ENCODE results near the gene MCCC2. TPM values are rescaled to one million over a fixed set of nuclear protein-coding genes. Genes with fewer than 3 reads are reported as not detected.
A peak's percentile ranks its signal among the peaks of the same experiment; 100 is the strongest.

The MCCC2 gene
- polyA plus RNA-seq, 1 donor from 2014 or later, result 8.8 TPM

- no peaks in the 10 kb centered on the region for H3F3A ChIP-seq (ENCODE audit: insufficient read depth, low read length, poor library complexity, severe bottlenecking)
- H2AFZ ChIP-seq (ENCODE audit: low read depth, low read length), result no peak overlapping the region
- TF ChIP-seq EP300 (conservative IDR thresholded peaks at IDR 0.05; ENCODE audit: poor library complexity, severe bottlenecking) (peak; percentile 68), POLR2AphosphoS5 (IDR thresholded peaks at IDR 0.05) (no peak)
- no peaks in the 10 kb centered on the region for H3K79me2 ChIP-seq (replicated peaks; ENCODE audit: insufficient read depth, low read length)
- H3K9me2 ChIP-seq (ENCODE audit: insufficient read depth, low read length), result no peaks in the 10 kb centered on the region
- peak overlapping the region; percentile 32 for H3K27ac ChIP-seq (ENCODE audit: low read length)
- no peaks in the 10 kb centered on the region for H3K36me3 ChIP-seq (ENCODE audit: insufficient read depth, low read length)
- H4K20me1 ChIP-seq (ENCODE audit: insufficient read depth), result no peaks in the 10 kb centered on the region
- no peak overlapping the region for H3K4me2 ChIP-seq (ENCODE audit: low read length)
- H3K4me3 ChIP-seq (ENCODE audit: low read length), result no peak overlapping the region
- no peaks in the 10 kb centered on the region for H3K9me3 ChIP-seq (ENCODE audit: low read length)
- H3K27me3 ChIP-seq (ENCODE audit: insufficient read depth, low read depth, low read length), result no peaks in the 10 kb centered on the region
- no peak overlapping the region for H3K9ac ChIP-seq (ENCODE audit: low read length)
Measured at GRCh38 chr5:71699233-71699632, 112.1 kb downstream of the MCCC2 start.

DNA sequence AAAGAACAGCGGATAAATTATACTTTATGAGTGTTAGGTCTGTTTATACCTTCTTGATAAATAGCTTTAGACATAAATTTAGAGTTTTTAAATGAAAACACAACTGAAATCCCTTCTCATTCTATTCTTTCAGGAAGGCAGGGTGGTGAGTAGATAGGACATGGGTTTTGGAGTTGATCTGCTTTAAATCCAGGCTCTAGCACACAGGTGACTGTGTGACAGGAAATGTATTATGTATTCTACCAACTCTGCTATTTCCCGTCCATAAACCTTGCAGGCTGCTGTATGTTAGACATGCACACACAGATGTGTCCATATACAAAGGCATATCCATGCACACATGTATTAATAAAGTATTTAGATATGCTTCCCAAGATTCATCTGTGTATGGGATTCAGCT, 112.6 kb downstream of the MCCC2 start:
- H3K36me3 ChIP-seq (ENCODE audit: insufficient read depth, low read length), result no peaks in the 10 kb centered on the region
- no peaks in the 10 kb centered on the region for H3K79me2 ChIP-seq (replicated peaks; ENCODE audit: insufficient read depth, low read length)
- H3F3A ChIP-seq (ENCODE audit: insufficient read depth, low read length, poor library complexity, severe bottlenecking), result no peaks in the 10 kb centered on the region
- TF ChIP-seq, protein P1, sequence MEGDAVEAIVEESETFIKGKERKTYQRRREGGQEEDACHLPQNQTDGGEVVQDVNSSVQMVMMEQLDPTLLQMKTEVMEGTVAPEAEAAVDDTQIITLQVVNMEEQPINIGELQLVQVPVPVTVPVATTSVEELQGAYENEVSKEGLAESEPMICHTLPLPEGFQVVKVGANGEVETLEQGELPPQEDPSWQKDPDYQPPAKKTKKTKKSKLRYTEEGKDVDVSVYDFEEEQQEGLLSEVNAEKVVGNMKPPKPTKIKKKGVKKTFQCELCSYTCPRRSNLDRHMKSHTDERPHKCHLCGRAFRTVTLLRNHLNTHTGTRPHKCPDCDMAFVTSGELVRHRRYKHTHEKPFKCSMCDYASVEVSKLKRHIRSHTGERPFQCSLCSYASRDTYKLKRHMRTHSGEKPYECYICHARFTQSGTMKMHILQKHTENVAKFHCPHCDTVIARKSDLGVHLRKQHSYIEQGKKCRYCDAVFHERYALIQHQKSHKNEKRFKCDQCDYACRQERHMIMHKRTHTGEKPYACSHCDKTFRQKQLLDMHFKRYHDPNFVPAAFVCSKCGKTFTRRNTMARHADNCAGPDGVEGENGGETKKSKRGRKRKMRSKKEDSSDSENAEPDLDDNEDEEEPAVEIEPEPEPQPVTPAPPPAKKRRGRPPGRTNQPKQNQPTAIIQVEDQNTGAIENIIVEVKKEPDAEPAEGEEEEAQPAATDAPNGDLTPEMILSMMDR (IDR thresholded peaks at IDR 0.05; ENCODE audit: poor library complexity, severe bottlenecking), result no peak
- TF ChIP-seq POLR2AphosphoS5 (IDR thresholded peaks at IDR 0.05) (no peak), MXI1 (conservative IDR thresholded peaks at IDR 0.05; ENCODE audit: poor library complexity, severe bottlenecking) (no peak), REST (IDR thresholded peaks at IDR 0.05; ENCODE audit: borderline replicate concordance) (no peak), TAF1 (IDR thresholded peaks at IDR 0.05; ENCODE audit: low read depth) (no peak), EP300 (conservative IDR thresholded peaks at IDR 0.05; ENCODE audit: poor library complexity, severe bottlenecking) (no peak), EZH2 (IDR thresholded peaks at IDR 0.05; ENCODE audit: borderline replicate concordance, insufficient read depth, low read length, poor library complexity, severe bottlenecking) (no peak), RAD21 (conservative IDR thresholded peaks at IDR 0.05) (no peak), SMC3 (conservative IDR thresholded peaks at IDR 0.05; ENCODE audit: poor library complexity) (no peak)
- peak overlapping the region; percentile 0 for H3K9ac ChIP-seq (ENCODE audit: low read length)
- no peaks in the 10 kb centered on the region for H3K9me2 ChIP-seq (ENCODE audit: insufficient read depth, low read length)
- no peak overlapping the region for H3K4me3 ChIP-seq (ENCODE audit: low read length)
- no peaks in the 10 kb centered on the region for H3K9me3 ChIP-seq (ENCODE audit: low read length)
- H4K20me1 ChIP-seq (ENCODE audit: insufficient read depth), result no peaks in the 10 kb centered on the region
- peak overlapping the region; percentile 32 for H3K27ac ChIP-seq (ENCODE audit: low read length)
- no peaks in the 10 kb centered on the region for H3K27me3 ChIP-seq (ENCODE audit: insufficient read depth, low read depth, low read length)
- no peak overlapping the region for H2AFZ ChIP-seq (ENCODE audit: low read depth, low read length)
- H3K4me2 ChIP-seq (ENCODE audit: low read length), result no peak overlapping the region

DNA sequence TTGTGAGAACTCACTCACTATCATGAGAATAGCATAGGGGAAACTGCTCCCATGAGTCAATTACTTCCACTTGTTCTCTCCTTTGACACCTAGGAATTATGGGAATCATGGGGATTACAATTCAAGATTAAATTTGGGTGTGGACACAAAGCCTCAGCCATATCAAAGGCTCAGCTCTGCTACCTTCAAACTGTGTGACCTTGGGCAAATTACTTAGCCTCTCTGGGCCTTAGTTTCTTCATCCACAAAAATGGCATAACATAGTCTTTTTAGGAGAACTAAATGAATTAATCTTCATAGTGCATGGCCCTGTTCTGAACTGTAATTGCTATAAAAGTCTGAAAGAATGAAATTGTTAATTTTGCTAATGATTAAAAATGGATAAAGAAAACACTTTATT, 113.7 kb downstream of the MCCC2 start:
- no peaks in the 10 kb centered on the region for H3K9me2 ChIP-seq (ENCODE audit: insufficient read depth, low read length)
- H3K27ac ChIP-seq (ENCODE audit: low read length), result no peak overlapping the region
- H3K36me3 ChIP-seq (ENCODE audit: insufficient read depth, low read length), result no peaks in the 10 kb centered on the region
- no peaks in the 10 kb centered on the region for H4K20me1 ChIP-seq (ENCODE audit: insufficient read depth)
- no peaks in the 10 kb centered on the region for H3K79me2 ChIP-seq (replicated peaks; ENCODE audit: insufficient read depth, low read length)
- H3F3A ChIP-seq (ENCODE audit: insufficient read depth, low read length, poor library complexity, severe bottlenecking), result no peaks in the 10 kb centered on the region
- no peak overlapping the region for H3K9ac ChIP-seq (ENCODE audit: low read length)
- H3K4me2 ChIP-seq (ENCODE audit: low read length), result no peak overlapping the region
- H3K4me3 ChIP-seq (ENCODE audit: low read length), result no peak overlapping the region
- no peak for TF ChIP-seq REST (IDR thresholded peaks at IDR 0.05; ENCODE audit: borderline replicate concordance)
- no peak for TF ChIP-seq SMC3 (conservative IDR thresholded peaks at IDR 0.05; ENCODE audit: poor library complexity)
- no peak for TF ChIP-seq EZH2 (IDR thresholded peaks at IDR 0.05; ENCODE audit: borderline replicate concordance, insufficient read depth, low read length, poor library complexity, severe bottlenecking)
- no peak for TF ChIP-seq EP300 (conservative IDR thresholded peaks at IDR 0.05; ENCODE audit: poor library complexity, severe bottlenecking)
- TF ChIP-seq TAF1 (IDR thresholded peaks at IDR 0.05; ENCODE audit: low read depth), result no peak
- TF ChIP-seq, protein P1 (IDR thresholded peaks at IDR 0.05; ENCODE audit: poor library complexity, severe bottlenecking), result no peak
- no peak for TF ChIP-seq RAD21 (conservative IDR thresholded peaks at IDR 0.05)
- TF ChIP-seq MXI1 (conservative IDR thresholded peaks at IDR 0.05; ENCODE audit: poor library complexity, severe bottlenecking), result no peak
- TF ChIP-seq POLR2AphosphoS5 (IDR thresholded peaks at IDR 0.05), result no peak
- H3K9me3 ChIP-seq (ENCODE audit: low read length), result no peaks in the 10 kb centered on the region
- H2AFZ ChIP-seq (ENCODE audit: low read depth, low read length), result no peak overlapping the region
- H3K27me3 ChIP-seq (ENCODE audit: insufficient read depth, low read depth, low read length), result no peaks in the 10 kb centered on the region
